ENCODE measurements around the gene NRF1.
"Not testable (repeated sequence)": the region's sequence is repeated elsewhere in the genome, so short reads cannot be mapped to it uniquely, and the experiment has no call there.

NRF1 gene

DNA sequence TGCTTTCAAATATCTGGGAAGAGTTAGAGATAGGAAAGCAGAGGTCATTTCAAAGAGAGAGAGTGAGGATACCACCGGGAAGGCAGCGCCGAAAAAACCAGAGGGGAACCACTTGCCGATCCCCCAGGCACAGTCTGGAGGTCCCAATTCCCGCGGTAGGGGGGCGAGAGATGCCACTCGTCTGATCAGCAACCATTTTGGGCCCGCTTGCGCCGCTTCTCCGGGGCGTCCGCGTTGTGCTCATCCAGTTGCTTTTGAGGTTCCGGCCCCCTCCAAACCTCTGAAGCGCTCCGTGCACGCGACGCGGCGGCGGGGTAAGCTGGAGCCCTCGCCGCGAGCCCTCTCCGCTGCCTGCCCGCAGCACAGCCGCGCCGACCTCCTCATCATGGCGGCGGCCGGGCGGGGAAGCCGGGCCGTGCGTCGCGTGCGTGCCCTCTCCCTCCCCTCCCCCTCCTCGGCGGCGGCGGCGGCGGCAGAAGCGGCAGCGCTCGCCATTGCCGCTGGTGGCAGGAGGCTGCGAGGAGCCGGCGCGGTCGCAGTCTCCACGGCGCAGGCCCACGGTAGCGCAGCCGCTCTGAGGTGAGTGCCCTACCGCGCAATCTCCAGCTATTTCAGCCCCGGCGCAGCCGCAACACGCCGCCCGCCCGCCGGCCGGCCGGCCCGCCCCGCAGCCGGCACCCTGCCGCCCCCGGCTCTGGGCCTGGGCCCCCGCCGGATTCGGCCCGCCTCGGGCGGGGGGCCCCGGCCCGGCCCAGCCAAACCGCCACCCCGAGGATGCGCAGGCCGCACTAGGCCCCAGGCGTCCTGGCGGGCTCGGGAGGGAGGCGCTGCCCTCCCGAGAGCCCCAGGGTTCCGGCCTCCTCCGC is at the start of gene NRF1:
Gene NRF1 (plus strand): TSS at position 475 of the 866 bp plus-strand sequence. CDS start 45,632 bp downstream, outside the sequence.
- peak; percentile 78 to 80 for DNase-seq (ENCODE audit: extremely low read depth in 1 of 2, low read depth in 1 of 2)

DNA sequence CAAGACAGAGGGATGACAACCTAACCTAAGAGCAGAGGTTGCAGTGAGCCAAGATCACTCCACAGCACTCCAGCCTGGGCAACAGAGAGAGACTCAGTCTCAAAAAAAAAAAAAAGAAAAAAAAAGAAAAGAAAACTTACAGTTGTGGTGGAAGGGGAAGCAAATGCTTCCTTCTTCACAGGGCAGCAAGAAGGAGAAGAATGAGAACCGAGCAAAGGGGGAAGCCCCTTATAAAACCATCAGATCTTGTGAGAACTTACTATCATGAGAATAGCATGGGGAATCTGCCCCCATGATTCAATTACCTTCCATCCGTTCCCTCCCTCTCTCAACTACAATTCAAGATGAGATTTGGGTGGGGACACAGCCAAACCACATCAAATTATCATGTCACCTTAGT is 45.2 kb upstream of the NRF1 start:
- DNase-seq (ENCODE audit: extremely low read depth in 1 of 2, low read depth in 1 of 2): not testable (repeated sequence)

- DNase-seq (ENCODE audit: extremely low read depth in 1 of 2, low read depth in 1 of 2): no peak
These were observed 44.1 kb upstream of the NRF1 start for GRCh38 chr7:129567377-129567776.

GRCh38 chr7:129568240-129568639 is 43.3 kb upstream of the NRF1 start:
- DNase-seq (ENCODE audit: extremely low read depth in 1 of 2, low read depth in 1 of 2): no peak

- DNase-seq (ENCODE audit: extremely low read depth in 1 of 2, low read depth in 1 of 2): no peak
These were observed 42.2 kb upstream of the NRF1 start for GRCh38 chr7:129569326-129569725.

- no peak for DNase-seq (ENCODE audit: extremely low read depth in 1 of 2, low read depth in 1 of 2)
These were observed 41.7 kb upstream of the NRF1 start for GRCh38 chr7:129569811-129570215.

DNA sequence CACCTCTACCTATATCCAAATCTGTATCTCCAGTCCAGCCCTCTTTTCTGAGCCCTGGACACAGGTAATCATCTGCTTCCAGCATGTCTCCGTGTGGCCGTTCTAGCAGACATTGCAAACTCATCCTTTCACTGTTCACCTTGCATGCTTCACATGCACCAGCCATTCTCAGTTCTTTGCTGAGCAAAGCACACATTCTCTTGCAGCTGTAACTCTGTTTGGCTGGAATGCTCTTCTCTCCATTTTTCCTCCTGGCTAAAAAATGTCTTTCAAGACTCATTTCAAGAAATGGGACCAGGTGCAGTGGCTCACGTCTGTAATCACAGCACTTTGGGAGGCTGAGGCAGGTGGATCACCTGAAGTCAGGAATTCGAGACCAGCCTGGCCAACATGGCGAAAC is 40.3 kb upstream of the NRF1 start:
- no peak for DNase-seq (ENCODE audit: extremely low read depth in 1 of 2, low read depth in 1 of 2)

- DNase-seq (ENCODE audit: extremely low read depth in 1 of 2, low read depth in 1 of 2): no peak
These were observed 39.3 kb upstream of the NRF1 start for GRCh38 chr7:129572205-129572604.

- no peak for DNase-seq (ENCODE audit: extremely low read depth in 1 of 2, low read depth in 1 of 2)
These were observed 37.0 kb upstream of the NRF1 start for GRCh38 chr7:129574487-129574886.

- DNase-seq (ENCODE audit: extremely low read depth in 1 of 2, low read depth in 1 of 2): no peak
These were observed 35.8 kb upstream of the NRF1 start for GRCh38 chr7:129575699-129576098.

DNA sequence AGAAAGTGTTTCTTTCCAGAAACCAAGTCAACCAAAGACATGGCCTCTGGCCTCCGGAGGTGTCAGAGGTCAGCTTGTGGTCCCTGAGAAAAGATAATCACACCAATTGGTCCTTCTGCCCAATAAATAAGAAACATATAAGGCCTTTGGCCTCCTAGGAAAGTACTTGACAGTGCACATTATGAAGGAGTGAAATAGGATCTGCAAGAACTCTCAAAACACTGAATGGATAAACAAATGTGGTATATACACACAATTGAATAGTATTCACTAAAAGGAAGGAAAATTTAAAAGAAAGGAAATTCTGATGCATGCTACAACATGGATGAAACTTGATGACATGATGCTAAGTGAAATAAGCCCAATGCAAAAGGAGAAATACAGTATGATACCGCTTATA is 35.4 kb upstream of the NRF1 start:
- DNase-seq (ENCODE audit: extremely low read depth in 1 of 2, low read depth in 1 of 2): no peak

DNA sequence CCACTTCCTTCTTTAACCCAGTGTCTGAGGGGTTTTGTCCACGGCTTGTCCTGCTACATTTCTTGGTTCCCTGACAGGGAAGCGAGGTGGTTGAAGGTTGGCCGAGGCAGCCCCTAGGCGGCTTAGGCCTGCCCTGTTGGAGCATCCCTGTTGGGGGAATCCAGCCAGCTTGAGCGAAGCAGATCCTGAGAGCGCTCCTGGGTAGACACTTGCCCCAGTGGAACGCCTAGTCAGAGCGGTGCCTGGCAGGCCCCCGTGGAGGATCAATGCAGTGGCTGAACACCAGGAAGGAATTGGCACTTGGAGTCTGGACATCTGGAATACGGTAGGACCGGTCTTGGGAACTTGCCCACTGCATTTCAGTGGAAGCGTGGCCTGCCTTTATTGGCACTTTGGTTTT is 32.7 kb upstream of the NRF1 start:
- DNase-seq (ENCODE audit: extremely low read depth in 1 of 2, low read depth in 1 of 2): no peak

DNA sequence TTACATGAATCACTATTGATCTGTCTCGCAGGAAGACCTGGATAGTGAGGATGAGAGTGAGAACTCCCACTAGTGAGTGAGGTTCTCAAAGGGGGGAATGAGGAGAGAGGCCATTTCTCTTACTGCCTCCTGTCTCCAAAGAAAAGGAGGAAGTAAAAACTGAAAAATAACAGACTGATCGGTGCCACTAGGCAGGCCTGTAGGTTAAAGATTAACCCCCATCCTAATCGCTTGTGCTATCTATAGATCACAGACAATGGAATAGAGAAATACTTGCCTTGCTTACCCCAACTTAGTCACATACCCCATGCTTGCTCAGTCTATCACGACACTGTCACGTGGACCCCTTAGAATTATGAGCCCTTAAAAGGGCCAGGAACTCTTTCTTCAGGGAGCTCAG is 25.3 kb upstream of the NRF1 start:
- not testable (repeated sequence) for DNase-seq (ENCODE audit: extremely low read depth in 1 of 2, low read depth in 1 of 2)

- no peak for DNase-seq (ENCODE audit: extremely low read depth in 1 of 2, low read depth in 1 of 2)
These were observed 23.3 kb upstream of the NRF1 start for GRCh38 chr7:129588268-129588667.

GRCh38 chr7:129591868-129592267 is 19.7 kb upstream of the NRF1 start:
- no peak for DNase-seq (ENCODE audit: extremely low read depth in 1 of 2, low read depth in 1 of 2)

DNA sequence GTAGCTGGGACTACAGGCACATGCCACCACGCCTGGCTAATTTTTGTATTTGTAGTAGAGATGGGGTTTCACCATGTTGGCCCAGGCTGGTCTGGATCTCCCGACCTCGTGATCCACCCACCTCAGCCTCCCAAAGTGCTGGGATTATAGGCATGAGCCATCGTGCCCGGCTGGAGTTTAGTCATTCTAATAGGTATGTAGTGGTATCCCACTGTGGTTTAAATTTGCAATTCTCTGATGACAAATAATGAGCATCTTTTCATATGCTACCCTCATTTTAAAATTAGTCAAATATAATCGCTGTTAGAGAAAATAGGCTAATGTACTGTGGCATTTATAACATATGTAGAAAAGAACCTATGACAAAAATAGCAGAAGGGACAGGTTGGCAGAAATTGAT is 15.1 kb upstream of the NRF1 start:
- DNase-seq (ENCODE audit: extremely low read depth in 1 of 2, low read depth in 1 of 2): not testable (repeated sequence)

- no peak for DNase-seq (ENCODE audit: extremely low read depth in 1 of 2, low read depth in 1 of 2)
These were observed 13.8 kb upstream of the NRF1 start for GRCh38 chr7:129597672-129598071.

DNA sequence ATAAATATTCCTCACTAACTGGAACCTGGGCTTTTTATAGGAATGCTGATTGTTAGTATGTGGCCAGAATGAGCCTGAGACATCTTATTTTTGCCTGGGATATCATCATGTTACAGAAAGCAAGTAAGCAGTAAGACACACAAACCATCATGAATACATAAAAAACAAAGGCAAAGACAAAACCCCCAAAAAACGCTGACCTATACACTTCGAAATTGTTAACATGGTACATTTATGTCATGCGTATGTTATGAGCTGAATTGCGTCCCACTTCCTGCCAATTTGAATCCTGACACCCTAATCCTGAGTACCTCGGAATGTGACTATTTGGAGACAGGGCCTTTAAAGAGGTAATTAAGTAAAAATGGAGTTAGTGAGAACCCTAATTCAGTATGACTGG is 12.3 kb upstream of the NRF1 start:
- no peak for DNase-seq (ENCODE audit: extremely low read depth in 1 of 2, low read depth in 1 of 2)

GRCh38 chr7:129603594-129603993 is 7.9 kb upstream of the NRF1 start:
- DNase-seq (ENCODE audit: extremely low read depth in 1 of 2, low read depth in 1 of 2): not testable (repeated sequence)

GRCh38 chr7:129604021-129604420 is 7.5 kb upstream of the NRF1 start:
- DNase-seq (ENCODE audit: extremely low read depth in 1 of 2, low read depth in 1 of 2): not testable (repeated sequence)

- no peak for DNase-seq (ENCODE audit: extremely low read depth in 1 of 2, low read depth in 1 of 2)
These were observed 6.6 kb upstream of the NRF1 start for GRCh38 chr7:129604713-129605437.

- no peak for DNase-seq (ENCODE audit: extremely low read depth in 1 of 2, low read depth in 1 of 2)
These were observed 5.4 kb upstream of the NRF1 start for GRCh38 chr7:129605960-129606614.
